ENCODE data around the gene RAP1GAP2. TPM values are rescaled to one million over a fixed set of nuclear protein-coding genes. Genes with fewer than 3 reads are reported as not detected.

RAP1GAP2 gene
- total RNA-seq, 2 experiments from 2014 or later, result 6.5 to 26.2 TPM

DNA sequence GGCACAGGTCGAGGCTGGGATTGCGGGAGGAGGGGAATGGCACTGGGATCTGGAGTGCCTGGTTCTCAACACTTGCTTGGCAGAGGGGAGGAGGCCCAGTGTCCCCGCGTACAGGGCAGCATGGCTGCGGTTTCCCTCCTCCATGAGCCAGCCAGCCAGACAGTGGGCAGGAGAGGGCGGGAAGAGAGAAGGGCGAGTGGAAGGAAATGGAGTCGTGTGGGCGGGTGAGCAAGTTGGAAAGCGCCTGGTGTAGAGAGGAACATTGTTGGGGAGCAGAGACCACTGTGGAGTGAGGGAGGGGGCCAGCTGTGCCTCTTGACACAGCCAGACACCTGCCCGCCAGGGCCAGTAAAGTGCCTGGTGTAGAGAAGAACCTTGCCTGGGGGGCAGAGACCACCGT is 136.7 kb downstream of the RAP1GAP2 start:
- no peak for DNase-seq
- H3K27ac Mint-ChIP-seq, result no peak overlapping the region
- no peaks in the 10 kb centered on the region for H3K36me3 Mint-ChIP-seq
- no peaks in the 10 kb centered on the region for H3K9me3 Mint-ChIP-seq (ENCODE audit: low read depth)
- ATAC-seq, result no peak
- no peak overlapping the region for H3K4me3 Mint-ChIP-seq
- CTCF ChIA-PET, result interaction anchor here (0.7 kb wide), 1 partner anchor 84 kb away, joined by 4 read pairs; no protein-coding TSS in a partner anchor
- peaks cover 5% of the 10 kb centered on the region for H3K4me1 Mint-ChIP-seq
- H3K27me3 Mint-ChIP-seq, result no peaks in the 10 kb centered on the region

DNA sequence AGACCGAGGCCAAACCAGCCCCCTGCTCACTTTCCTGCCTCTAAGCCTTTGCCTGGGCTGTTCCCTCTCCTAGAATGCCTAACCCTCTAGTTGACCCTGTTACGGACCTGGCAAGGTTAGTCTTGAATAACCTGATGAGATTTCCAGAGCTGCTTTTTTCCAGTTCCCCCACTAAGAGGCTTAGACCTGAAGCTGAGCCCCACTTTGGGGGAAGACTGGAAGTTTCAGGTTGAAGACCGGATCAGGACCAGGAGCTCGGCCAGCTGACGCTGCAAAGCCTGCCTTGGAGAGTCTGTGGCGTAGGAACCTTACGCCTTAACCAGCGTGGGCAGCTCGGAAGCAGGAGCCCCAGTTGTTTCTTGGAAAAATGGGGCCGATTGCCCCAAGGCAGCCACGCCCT is 137.4 kb downstream of the RAP1GAP2 start:
- no peak overlapping the region for H3K4me3 Mint-ChIP-seq
- ATAC-seq (no peak), DNase-seq (no peak)
- H3K27ac Mint-ChIP-seq, result no peak overlapping the region
- no peaks in the 10 kb centered on the region for H3K9me3 Mint-ChIP-seq (ENCODE audit: low read depth)
- no peaks in the 10 kb centered on the region for H3K27me3 Mint-ChIP-seq
- no peaks in the 10 kb centered on the region for H3K36me3 Mint-ChIP-seq
- H3K4me1 Mint-ChIP-seq, result peaks cover 5% of the 10 kb centered on the region
- CTCF ChIA-PET, result no interaction called here

DNA sequence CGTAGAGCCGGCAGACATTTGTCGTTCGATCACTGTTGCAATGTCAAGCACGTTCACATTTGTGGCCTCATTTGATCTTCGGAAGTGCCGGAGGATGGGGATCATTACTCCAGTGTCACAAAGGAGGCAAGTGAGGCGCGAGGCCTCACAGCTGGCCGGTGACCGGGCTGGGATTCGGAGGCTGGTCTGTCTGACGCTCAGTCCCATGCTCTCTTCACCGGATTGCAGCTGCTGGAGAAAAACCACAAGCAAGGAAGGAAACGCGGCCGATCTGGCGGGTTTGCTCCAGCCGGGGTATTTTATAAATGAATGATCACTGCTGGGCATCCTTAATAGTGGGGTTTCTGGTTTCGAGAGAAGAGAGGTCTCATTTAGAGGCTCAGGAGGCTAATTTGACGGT is 139.4 kb downstream of the RAP1GAP2 start:
- Mint-ChIP-seq H3K4me3 (no peak overlapping the region), H3K9me3 (ENCODE audit: low read depth) (no peaks in the 10 kb centered on the region), H3K27me3 (no peaks in the 10 kb centered on the region), H3K27ac (no peak overlapping the region), H3K4me1 (peaks cover 3% of the 10 kb centered on the region), H3K36me3 (no peaks in the 10 kb centered on the region)
- ATAC-seq (no peak), DNase-seq (no peak)
- CTCF ChIA-PET, result no interaction called here

DNA sequence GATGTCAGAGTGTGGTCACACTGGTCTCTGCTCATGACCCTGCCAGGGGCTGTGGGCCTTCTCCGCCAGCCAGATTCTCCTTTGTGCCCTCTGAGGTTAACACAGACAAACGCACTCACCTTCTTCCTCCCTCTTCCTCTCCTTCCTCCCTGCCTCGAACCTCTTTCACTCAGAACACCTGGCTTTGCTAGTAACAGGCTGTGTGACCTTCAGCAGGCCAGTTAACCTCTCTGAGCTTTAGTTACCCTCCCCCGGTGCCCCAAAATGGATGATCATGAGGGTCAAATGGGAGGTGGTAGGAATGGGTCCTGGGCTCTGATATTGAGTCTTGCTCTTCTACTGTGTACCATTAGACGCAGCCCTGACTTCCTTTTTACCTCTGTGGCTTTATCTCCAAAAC is 140.1 kb downstream of the RAP1GAP2 start:
- DNase-seq (no peak), ATAC-seq (no peak)
- CTCF ChIA-PET, result no interaction called here
- Mint-ChIP-seq H3K27ac (no peak overlapping the region), H3K4me1 (no peaks in the 10 kb centered on the region), H3K9me3 (ENCODE audit: low read depth) (no peaks in the 10 kb centered on the region), H3K27me3 (no peaks in the 10 kb centered on the region), H3K36me3 (no peaks in the 10 kb centered on the region), H3K4me3 (no peak overlapping the region)

DNA sequence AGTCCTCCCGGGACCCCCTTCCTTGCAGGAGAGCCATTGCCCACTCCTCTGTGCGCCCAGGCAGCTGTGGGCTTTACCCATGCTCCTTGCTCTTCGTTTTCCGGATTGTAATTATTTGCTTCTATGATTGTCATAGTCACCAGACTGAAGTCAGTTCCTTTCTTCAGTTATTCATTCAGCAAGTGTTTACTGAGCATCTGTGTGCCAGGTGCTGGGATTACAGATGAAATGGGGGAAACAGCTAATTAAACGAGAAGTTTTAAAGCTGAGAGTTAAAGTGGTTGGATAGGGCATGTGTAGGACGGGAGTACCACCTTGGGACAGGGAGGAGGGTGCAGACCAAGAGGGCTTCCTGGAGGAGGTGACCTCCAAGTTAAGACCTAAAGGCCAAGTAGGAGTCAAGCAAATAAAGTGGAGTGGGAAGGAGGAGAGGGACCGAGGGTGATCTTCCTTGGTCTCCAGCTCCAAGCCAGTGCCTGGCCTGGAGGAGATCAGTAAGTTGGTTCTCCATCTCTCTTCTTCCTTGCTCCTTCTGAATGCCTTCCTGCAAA is 140.6 kb downstream of the RAP1GAP2 start:
- Mint-ChIP-seq H3K9me3 (ENCODE audit: low read depth) (no peaks in the 10 kb centered on the region), H3K36me3 (no peaks in the 10 kb centered on the region), H3K4me3 (no peak overlapping the region), H3K4me1 (no peaks in the 10 kb centered on the region), H3K27ac (no peak overlapping the region), H3K27me3 (no peaks in the 10 kb centered on the region)
- DNase-seq (no peak), ATAC-seq (no peak)
- CTCF ChIA-PET, result no interaction called here

DNA sequence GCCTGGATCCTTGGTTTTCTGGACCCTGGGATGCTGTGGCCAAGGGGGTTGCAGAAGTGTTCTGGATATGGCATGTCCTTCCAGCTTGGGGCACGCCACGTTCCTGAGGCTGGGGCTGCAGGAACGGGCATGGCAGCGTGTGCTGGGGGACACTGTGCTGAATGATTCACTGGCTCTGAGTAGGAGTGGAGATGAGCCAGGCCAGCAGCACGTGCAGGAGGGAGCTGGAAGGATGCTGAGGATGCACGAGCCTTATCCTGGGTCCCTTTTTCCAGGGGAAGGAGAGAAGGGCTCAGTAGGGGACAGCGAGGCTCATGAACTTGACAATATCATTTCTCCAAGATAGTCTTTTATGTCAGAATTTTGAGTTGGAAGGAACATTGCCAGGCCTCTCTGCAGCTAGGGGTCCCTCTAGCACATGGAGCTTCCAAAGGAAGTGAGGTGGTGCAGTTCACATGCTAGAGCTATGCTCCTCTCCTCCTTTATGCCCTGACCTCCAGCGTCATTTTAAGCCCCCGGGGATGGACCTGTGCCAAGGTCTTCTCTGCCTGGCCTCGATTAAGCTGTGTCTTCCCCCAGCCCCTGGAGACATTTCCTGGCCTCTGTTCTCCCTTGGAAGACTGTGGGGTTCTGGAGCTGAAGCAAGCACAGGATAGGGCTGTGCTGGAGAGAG is 141.2 kb downstream of the RAP1GAP2 start:
- Mint-ChIP-seq H3K4me3 (no peak overlapping the region), H3K4me1 (no peaks in the 10 kb centered on the region), H3K27me3 (no peaks in the 10 kb centered on the region), H3K27ac (no peak overlapping the region), H3K36me3 (no peaks in the 10 kb centered on the region), H3K9me3 (ENCODE audit: low read depth) (no peaks in the 10 kb centered on the region)
- DNase-seq (no peak), ATAC-seq (no peak)
- CTCF ChIA-PET, result no interaction called here

DNA sequence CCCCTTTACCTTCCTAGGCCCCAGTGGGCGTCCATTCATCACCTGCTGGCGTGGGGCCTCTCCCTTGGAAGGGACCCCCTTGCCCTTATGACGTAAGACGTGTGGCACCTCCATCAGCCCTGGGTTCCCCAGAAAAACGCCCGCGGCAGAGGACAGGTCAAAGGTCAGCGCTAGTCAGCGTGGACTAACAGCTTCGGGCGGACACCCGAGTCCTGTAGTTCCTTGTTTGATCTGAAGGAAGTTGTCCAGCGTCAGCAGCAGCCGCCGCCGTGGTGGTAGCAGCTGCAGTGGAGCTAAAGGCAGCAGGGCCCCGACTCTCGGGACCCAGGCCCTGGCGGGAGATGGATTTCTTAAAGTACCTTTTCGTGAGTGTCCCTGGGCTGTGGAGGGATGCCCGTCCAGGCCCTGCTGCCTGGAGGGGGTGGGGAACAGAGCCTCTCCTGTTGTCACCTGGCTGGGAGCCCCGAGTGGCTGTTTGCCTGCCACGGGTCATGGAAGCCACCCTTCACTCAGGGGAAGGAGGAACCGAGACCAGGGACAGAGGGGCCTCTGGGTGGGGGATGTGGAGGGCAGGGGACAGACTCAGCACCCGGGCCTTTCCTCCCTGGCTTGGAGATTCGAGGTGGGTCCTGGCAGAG is 143.6 kb downstream of the RAP1GAP2 start:
- CTCF ChIA-PET, result no interaction called here
- ATAC-seq (no peak), DNase-seq (no peak)
- Mint-ChIP-seq H3K4me3 (no peak overlapping the region), H3K4me1 (peaks cover 6% of the 10 kb centered on the region), H3K27me3 (no peaks in the 10 kb centered on the region), H3K27ac (no peak overlapping the region), H3K9me3 (ENCODE audit: low read depth) (no peaks in the 10 kb centered on the region), H3K36me3 (no peaks in the 10 kb centered on the region)

DNA sequence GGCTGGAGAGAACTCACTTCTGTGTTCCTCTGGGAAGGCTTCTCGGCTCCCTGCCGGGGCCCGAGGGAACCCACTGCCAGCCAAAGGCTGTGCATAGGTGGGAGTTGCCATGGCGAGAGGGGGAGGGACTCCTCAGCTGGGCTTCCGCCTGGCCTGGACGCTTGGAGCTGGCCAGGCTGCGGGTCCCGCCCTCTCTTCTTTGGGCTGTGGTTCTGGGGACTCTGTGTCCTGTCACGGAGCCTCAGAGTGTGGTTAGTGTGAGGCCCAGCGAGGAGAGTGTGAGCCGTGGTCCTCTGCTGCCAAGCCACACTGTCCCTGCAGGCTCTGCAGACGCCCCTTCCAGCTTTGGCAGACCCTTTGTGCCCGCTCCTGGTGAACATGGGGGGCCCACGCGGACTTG is 144.1 kb downstream of the RAP1GAP2 start:
- no peaks in the 10 kb centered on the region for H3K9me3 Mint-ChIP-seq (ENCODE audit: low read depth)
- ATAC-seq, result no peak
- peaks cover 8% of the 10 kb centered on the region for H3K4me1 Mint-ChIP-seq
- no peaks in the 10 kb centered on the region for H3K27me3 Mint-ChIP-seq
- CTCF ChIA-PET, result no interaction called here
- no peak overlapping the region for H3K27ac Mint-ChIP-seq
- H3K4me3 Mint-ChIP-seq, result no peak overlapping the region
- H3K36me3 Mint-ChIP-seq, result no peaks in the 10 kb centered on the region
- DNase-seq, result no peak

DNA sequence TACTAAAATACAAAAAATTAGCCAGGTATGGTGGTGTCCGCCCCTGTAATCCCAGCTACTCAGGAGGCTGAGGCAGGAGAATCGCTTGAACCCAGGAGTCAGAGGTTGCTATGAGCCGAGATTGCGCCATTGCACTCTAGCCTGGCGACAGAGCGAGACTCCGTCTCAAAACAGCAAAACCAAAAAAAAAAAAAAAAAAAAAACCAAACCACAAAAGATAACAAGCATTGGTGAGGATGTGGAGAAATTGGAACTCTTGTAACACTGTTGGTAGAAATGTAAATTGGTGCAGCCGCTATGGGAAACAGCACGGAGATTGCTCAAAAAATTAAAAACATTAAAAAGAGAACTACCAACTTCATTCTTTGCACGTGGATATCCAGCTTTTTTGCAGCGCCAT is 147.7 kb downstream of the RAP1GAP2 start:
- Mint-ChIP-seq H3K27ac (no peak overlapping the region), H3K36me3 (no peaks in the 10 kb centered on the region), H3K9me3 (ENCODE audit: low read depth) (no peaks in the 10 kb centered on the region), H3K4me1 (peaks cover 8% of the 10 kb centered on the region), H3K27me3 (no peaks in the 10 kb centered on the region), H3K4me3 (no peak overlapping the region)
- DNase-seq, result no peak
- CTCF ChIA-PET, result no interaction called here
- ATAC-seq, result no peak

DNA sequence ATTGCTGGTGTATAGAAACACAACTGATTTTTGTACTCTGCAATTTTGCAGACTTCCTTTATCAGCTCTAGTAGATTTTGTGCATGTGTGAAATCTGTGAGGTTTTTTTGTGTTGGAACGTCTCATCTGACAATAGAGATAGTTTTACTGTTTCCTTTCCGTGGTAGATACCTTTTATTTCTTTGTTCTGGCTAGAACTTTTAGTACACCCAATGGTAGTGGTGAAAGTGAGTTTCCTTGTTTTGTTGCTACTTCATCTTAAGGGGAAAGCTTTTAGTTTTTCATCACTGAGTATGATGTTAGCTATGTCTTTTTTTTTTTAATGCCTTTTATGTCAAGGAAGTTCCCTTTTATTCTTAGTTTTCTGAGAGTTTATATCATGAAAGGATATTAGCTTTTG is 149.1 kb downstream of the RAP1GAP2 start:
- H3K4me1 Mint-ChIP-seq, result peaks cover 8% of the 10 kb centered on the region
- H3K27me3 Mint-ChIP-seq, result no peaks in the 10 kb centered on the region
- no peak for ATAC-seq
- H3K36me3 Mint-ChIP-seq, result no peaks in the 10 kb centered on the region
- H3K9me3 Mint-ChIP-seq (ENCODE audit: low read depth), result no peaks in the 10 kb centered on the region
- CTCF ChIA-PET, result no interaction called here
- no peak overlapping the region for H3K27ac Mint-ChIP-seq
- H3K4me3 Mint-ChIP-seq, result no peak overlapping the region
- DNase-seq, result no peak

DNA sequence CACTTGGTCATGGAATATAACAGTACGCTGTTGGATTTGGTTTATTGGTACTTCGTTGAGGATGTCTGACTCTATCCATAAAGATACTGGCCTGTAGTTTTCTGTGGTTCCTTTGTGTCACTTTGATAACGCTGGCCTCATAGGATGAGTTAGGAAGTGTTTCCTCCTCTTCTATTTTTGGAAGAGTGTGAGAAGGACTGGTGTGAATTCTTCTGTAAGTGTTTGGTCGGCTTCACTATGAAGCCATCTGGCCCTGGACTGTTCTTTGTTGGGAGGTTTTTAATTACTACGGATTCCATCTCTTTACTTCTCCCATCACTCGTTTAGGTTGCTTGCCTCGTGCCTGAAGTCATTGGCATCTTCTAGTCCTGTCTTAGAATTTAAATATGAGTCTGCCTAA is 149.9 kb downstream of the RAP1GAP2 start:
- Mint-ChIP-seq H3K4me1 (peaks cover 8% of the 10 kb centered on the region), H3K36me3 (no peaks in the 10 kb centered on the region), H3K27me3 (no peaks in the 10 kb centered on the region), H3K27ac (no peak overlapping the region), H3K9me3 (ENCODE audit: low read depth) (no peaks in the 10 kb centered on the region), H3K4me3 (no peak overlapping the region)
- CTCF ChIA-PET, result no interaction called here
- ATAC-seq (no peak), DNase-seq (no peak)

DNA sequence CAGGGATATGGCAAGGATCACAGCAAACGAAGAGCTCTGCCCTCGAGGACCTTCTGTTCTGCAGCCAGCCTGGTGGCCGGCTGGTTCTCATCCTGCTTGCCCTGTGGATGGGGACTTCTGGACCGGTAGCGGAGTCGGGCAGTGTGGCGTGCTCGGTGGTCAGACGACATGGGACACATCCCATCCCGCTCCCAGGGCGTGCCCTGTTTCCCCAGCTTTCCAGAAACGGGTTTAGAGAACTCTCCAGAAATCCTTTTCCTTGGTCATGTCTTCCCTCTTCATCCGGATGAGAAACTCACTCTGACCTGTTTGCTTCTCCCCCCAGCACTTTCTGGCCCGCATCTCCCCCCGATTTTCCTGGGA is 151.3 kb downstream of the RAP1GAP2 start:
- ATAC-seq (no peak), DNase-seq (no peak)
- Mint-ChIP-seq H3K9me3 (ENCODE audit: low read depth) (no peaks in the 10 kb centered on the region), H3K36me3 (no peaks in the 10 kb centered on the region), H3K27me3 (no peaks in the 10 kb centered on the region), H3K27ac (no peak overlapping the region), H3K4me1 (peaks cover 8% of the 10 kb centered on the region), H3K4me3 (no peak overlapping the region)
- CTCF ChIA-PET, result no interaction called here

DNA sequence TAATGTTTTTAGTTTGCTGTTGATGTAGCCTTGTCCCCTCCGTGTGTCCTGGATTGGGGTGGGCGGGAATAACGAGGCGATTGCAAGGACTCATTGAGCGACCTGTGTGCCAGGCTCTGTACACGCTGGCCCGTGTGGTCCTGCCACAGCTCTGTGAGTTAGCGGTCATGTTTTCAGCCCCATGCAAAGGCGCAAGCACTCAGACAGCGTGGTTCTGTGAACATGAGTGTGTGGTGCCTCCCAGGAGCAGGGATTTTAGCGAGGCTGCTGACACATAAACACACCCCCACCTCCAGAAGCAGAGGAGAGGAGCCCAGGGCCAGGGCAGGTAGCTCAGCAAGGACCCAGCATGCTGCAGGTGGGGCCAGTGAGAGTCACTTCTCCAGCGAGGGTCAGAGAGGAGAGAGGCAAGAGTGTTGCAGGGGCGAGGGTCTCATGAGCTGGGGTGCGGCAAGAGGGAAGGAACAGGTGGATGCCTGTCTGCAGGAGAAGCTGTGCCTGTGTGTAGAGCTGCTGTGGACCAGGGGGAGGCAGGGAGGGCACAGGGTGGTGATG is 151.8 kb downstream of the RAP1GAP2 start:
- ATAC-seq (no peak), DNase-seq (no peak)
- Mint-ChIP-seq H3K27ac (no peak overlapping the region), H3K4me3 (no peak overlapping the region), H3K9me3 (ENCODE audit: low read depth) (no peaks in the 10 kb centered on the region), H3K4me1 (peaks cover 8% of the 10 kb centered on the region), H3K27me3 (no peaks in the 10 kb centered on the region), H3K36me3 (no peaks in the 10 kb centered on the region)
- CTCF ChIA-PET, result no interaction called here

DNA sequence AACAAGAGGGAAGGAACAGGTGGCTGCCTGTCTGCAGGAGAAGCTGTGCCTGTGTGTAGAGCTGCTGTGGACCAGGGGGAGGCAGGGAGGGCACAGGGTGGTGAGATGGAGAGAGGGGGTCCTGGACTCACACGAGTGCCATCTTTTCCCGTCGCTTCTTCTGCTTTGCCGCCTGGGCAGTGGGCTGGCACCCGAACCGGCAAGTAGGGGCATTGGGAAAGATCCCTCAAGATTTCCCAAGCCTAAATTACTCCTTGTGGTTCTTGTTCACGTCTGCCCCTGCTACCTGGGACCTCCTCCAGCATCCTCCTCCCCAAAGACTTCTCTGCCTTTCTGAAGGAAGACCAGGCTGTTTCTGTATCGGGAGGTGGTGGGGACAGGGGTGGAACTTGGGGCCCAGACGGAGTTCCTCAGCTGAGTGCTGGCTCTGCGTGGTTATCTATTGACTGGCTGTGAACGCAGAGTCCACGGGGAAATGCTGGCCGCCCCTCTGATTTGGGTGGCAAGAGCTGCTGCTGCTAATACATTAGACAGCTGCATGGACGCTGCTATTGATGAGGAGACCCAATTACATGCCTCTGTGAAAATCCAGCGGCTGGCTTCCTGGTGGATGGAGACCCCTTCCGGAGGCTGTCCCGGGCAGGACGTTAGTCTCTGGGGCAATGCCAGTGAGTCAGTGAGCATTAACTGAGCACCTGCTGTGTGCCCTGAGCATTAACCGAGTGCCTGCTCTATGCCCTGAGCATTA is 152.7 kb downstream of the RAP1GAP2 start:
- H3K36me3 Mint-ChIP-seq, result no peaks in the 10 kb centered on the region
- CTCF ChIA-PET, result no interaction called here
- DNase-seq (no peak), ATAC-seq (no peak)
- H3K27ac Mint-ChIP-seq, result no peak overlapping the region
- no peaks in the 10 kb centered on the region for H3K9me3 Mint-ChIP-seq (ENCODE audit: low read depth)
- no peaks in the 10 kb centered on the region for H3K27me3 Mint-ChIP-seq
- H3K4me1 Mint-ChIP-seq, result peaks cover 6% of the 10 kb centered on the region
- no peak overlapping the region for H3K4me3 Mint-ChIP-seq
